PC-3 (cell line): Measurements from ENCODE around the gene CCNK.

Source experiments
- EZH2 ChIP-seq: fragments of 300-600 bp; sonication (generic); IDR thresholded peaks from one replicate; pipeline ENCODE4 v1.6.1; 2017; ENCODE audit warnings: antibody characterized with exemption, mild to moderate bottlenecking, low read length; ENCODE audit not compliant: unreplicated experiment
- TF ChIP-seq, protein P1 (sequence below): fragments of 300-600 bp; sonication (generic); conservative IDR thresholded peaks from 2 replicates; pipeline ENCODE4 v1.5.1; 2017; ENCODE audit warnings: antibody characterized with exemption, low read depth, mild to moderate bottlenecking, low read length

- TF ChIP-seq, protein P1, sequence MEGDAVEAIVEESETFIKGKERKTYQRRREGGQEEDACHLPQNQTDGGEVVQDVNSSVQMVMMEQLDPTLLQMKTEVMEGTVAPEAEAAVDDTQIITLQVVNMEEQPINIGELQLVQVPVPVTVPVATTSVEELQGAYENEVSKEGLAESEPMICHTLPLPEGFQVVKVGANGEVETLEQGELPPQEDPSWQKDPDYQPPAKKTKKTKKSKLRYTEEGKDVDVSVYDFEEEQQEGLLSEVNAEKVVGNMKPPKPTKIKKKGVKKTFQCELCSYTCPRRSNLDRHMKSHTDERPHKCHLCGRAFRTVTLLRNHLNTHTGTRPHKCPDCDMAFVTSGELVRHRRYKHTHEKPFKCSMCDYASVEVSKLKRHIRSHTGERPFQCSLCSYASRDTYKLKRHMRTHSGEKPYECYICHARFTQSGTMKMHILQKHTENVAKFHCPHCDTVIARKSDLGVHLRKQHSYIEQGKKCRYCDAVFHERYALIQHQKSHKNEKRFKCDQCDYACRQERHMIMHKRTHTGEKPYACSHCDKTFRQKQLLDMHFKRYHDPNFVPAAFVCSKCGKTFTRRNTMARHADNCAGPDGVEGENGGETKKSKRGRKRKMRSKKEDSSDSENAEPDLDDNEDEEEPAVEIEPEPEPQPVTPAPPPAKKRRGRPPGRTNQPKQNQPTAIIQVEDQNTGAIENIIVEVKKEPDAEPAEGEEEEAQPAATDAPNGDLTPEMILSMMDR: no peak
- no peak for TF ChIP-seq EZH2
These were observed 45.9 kb upstream of the CCNK start for GRCh38 chr14:99435327-99435726.
